Erythroblast (primary cell): Measurements from ENCODE around the gene RIN1.

Experiments
- GATA1 ChIP-seq: IDR thresholded peaks from 2 replicates; pipeline ENCODE4 v1.6.1; 2011; ENCODE audit warnings: low read depth, mild to moderate bottlenecking, control low read depth, low read length, moderate library complexity
- POLR2A ChIP-seq: IDR thresholded peaks from 2 replicates; pipeline ENCODE4 v1.6.1; 2011; ENCODE audit warnings: mild to moderate bottlenecking, low read length

GRCh38 chr11:66367561-66368312 lies 31.5 kb upstream of the RIN1 start:
- no peak for TF ChIP-seq POLR2A
- no peak for TF ChIP-seq GATA1
